Measurements from ENCODE around the gene CAMTA1.

CAMTA1 gene

GRCh38 chr1:7325254-7325653 lies 540.0 kb downstream of the CAMTA1 start (continued):
- no peak for TF ChIP-seq ZNF24 (tag by site-specific recombination; IDR thresholded peaks at IDR 0.05)
- TF ChIP-seq ZSCAN18 (tag by site-specific recombination; IDR thresholded peaks at IDR 0.05) = no peak

GRCh38 chr1:7326366-7326765 lies 541.1 kb downstream of the CAMTA1 start:
- ChIA-PET CTCF (no interaction called here), POLR2A (no interaction called here)
- Histone ChIP-seq H3K36me3 (ENCODE audit: control insufficient read depth in 2 of 2, insufficient read depth in 1 of 2, low read length in 2 of 2) (no peaks in the 10 kb centered on the region), H3K4me1 (ENCODE audit: control insufficient read depth, insufficient read depth, low read length) (no peaks in the 10 kb centered on the region), H3K4me3 (ENCODE audit: low read depth, low read length) (no peak overlapping the region), H3K27ac (ENCODE audit: extremely low read depth, low read depth, low read length) (no peak overlapping the region), H3K9me3 (ENCODE audit: control insufficient read depth, insufficient read depth, low read depth, low read length) (no peaks in the 10 kb centered on the region)
- TF ChIP-seq ZNF571 (tag by site-specific recombination; IDR thresholded peaks at IDR 0.05) (no peak), KLF1 (tag by site-specific recombination; IDR thresholded peaks at IDR 0.05) (no peak), ZNF433 (tag by site-specific recombination; IDR thresholded peaks at IDR 0.05; ENCODE audit: low read depth) (no peak), ZNF48 (tag by site-specific recombination; IDR thresholded peaks at IDR 0.05) (no peak), GLI4 (tag by site-specific recombination; IDR thresholded peaks at IDR 0.05) (no peak), ZNF133 (tag by site-specific recombination; IDR thresholded peaks at IDR 0.05) (no peak), ZIC2 (tag by site-specific recombination; IDR thresholded peaks at IDR 0.05) (no peak), ZNF398 (tag by site-specific recombination; IDR thresholded peaks at IDR 0.05) (no peak), ZNF174 (tag by site-specific recombination; IDR thresholded peaks at IDR 0.05) (no peak)

GRCh38 chr1:7327849-7328248 lies 542.6 kb downstream of the CAMTA1 start:
- Histone ChIP-seq H3K27ac (ENCODE audit: extremely low read depth, low read depth, low read length) (no peak overlapping the region), H3K4me1 (ENCODE audit: control insufficient read depth, insufficient read depth, low read length) (no peaks in the 10 kb centered on the region), H3K4me3 (ENCODE audit: low read depth, low read length) (no peak overlapping the region), H3K36me3 (ENCODE audit: control insufficient read depth in 2 of 2, insufficient read depth in 1 of 2, low read length in 2 of 2) (no peaks in the 10 kb centered on the region), H3K9me3 (ENCODE audit: control insufficient read depth, insufficient read depth, low read depth, low read length) (no peaks in the 10 kb centered on the region)
- no peak for TF ChIP-seq TCF7L2 (IDR thresholded peaks at IDR 0.05; ENCODE audit: borderline replicate concordance, low read depth, low read length)
- TF ChIP-seq ZNF398 (tag by site-specific recombination; IDR thresholded peaks at IDR 0.05) = no peak
- TF ChIP-seq SETDB1 (IDR thresholded peaks at IDR 0.05; ENCODE audit: insufficient read length, low read length) = peak; percentile 87
- ChIA-PET CTCF (no interaction called here), POLR2A (no interaction called here)

- ChIA-PET POLR2A (interaction anchor here (0.9 kb wide), 1 partner anchor 31 kb away, joined by 5 read pairs; no protein-coding TSS in a partner anchor), CTCF (interaction anchor here (0.8 kb wide), 1 partner anchor 12 kb away, joined by 4 read pairs; no protein-coding TSS in a partner anchor)
- Histone ChIP-seq H3K4me1 (ENCODE audit: control insufficient read depth, insufficient read depth, low read length) (peaks cover 4% of the 10 kb centered on the region; the same call in 1 of the 2 replicates), H3K36me3 (ENCODE audit: control insufficient read depth in 2 of 2, insufficient read depth in 1 of 2, low read length in 2 of 2) (no peaks in the 10 kb centered on the region), H3K9me3 (ENCODE audit: control insufficient read depth, insufficient read depth, low read depth, low read length) (no peaks in the 10 kb centered on the region), H3K4me3 (ENCODE audit: low read depth, low read length) (no peak overlapping the region), H3K27ac (ENCODE audit: extremely low read depth, low read depth, low read length) (no peak overlapping the region)
- TF ChIP-seq ZBTB21 (tag by site-specific recombination; IDR thresholded peaks at IDR 0.05) (no peak), CTCF (tag by site-specific recombination; IDR thresholded peaks at IDR 0.05) (no peak), ZNF214 (tag by site-specific recombination; IDR thresholded peaks at IDR 0.05; ENCODE audit: borderline replicate concordance) (no peak), HOXA7 (CRISPR knock-in tag; IDR thresholded peaks at IDR 0.05; ENCODE audit: borderline replicate concordance) (no peak), REST (tag by site-specific recombination; IDR thresholded peaks at IDR 0.05) (no peak), ZNF658 (tag by site-specific recombination; IDR thresholded peaks at IDR 0.05) (no peak)
Measured at GRCh38 chr1:7329868-7330615, 544.8 kb downstream of the CAMTA1 start.

Data from HEK293 (cell line).